HG03558 (cell line): ENCODE results near the gene HBG1.

Source experiments
- ATAC-seq: cut with Tn5 transposase; IDR thresholded peaks from one replicate; pipeline ENCODE4 v1.9.1; 2021; ENCODE audit warnings: moderate number of reproducible peaks; ENCODE audit not compliant: unreplicated experiment; ENCODE audit errors: extremely low read depth

HBG1 gene

DNA sequence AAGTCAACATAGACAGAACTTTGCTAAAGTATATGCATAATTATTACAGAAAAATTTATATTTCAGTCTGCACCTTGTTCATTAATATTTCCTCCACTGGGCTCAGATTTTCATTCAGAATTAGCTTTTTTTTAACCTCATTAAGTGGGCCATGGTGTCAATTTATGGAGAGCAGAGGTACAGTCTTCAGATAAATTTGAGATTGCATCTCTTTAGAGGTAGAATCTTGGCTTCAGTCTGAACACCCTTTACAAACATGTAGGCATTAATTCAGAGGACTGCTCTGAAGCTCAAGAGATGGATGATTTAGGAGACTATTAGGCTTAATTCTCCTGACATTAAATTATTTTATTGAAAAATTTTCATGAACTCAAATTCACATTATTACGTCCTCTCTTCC, 19.4 kb downstream of the HBG1 start:
- no peak for ATAC-seq

DNA sequence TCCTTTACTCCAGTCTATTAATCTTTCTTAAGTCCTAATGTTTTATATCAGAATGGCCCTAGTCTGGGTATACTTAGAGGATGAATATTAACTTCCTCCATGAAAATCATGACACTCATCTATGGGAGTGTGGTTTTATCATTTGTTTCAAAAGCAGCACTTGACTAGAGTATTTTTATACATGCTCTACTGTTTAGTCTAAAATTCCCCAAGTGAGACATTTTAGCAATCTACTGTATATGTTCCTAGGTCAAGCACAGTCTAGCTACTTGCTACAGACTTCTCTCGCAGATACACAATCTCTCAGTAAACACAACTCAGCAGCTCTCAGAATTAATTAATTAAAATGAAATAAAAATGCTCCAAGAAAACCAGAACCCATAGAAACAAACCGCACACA, 19.9 kb downstream of the HBG1 start:
- ATAC-seq, result no peak

DNA sequence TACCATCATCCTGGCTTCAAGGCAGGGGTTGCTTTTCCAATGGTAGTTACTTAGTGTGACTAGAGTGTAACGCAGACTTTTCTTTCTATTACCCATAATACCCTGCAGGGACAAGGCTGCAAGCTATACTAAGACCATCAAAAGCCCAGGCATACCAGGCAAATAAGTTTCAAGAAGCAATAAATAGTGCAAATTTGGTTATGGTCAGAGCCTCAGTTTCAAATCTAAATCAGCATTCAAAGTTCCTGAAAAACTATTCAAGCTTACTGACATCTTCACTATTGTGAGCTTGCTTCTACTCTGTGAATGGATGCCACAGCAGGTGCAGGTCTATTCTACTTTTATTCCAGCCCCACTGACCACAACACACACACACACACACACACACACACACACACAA, 20.3 kb downstream of the HBG1 start:
- ATAC-seq, result no peak

DNA sequence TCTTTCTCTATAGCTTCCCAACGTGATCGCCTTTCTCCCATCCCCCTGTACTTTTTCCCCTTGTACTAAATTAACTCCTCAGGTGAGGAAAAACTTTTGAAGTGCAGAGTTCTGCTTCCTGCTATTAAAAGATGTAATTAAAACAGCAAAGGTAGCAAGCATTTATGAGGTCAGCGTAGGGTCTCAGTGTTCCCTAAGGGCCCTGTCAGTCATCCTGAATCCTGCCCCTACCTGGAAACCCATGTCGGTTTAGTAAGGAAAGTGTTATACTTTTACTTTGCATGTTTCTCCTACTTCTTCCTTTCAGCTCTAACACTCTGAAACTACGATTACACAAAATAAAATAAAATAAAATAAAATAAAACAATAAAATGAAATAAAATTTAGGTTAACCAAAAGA, 21.5 kb downstream of the HBG1 start:
- no peak for ATAC-seq

DNA sequence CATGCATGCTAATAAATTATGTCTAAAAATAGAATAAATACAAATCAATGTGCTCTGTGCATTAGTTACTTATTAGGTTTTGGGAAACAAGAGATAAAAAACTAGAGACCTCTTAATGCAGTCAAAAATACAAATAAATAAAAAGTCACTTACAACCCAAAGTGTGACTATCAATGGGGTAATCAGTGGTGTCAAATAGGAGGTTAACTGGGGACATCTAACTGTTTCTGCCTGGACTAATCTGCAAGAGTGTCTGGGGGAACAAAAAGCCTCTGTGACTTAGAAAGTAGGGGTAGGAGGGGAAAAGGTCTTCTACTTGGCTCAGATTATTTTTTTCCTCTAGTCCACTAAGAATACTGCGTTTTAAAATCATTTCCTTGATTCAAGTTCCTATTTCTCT, 22.0 kb downstream of the HBG1 start:
- ATAC-seq, result no peak

DNA sequence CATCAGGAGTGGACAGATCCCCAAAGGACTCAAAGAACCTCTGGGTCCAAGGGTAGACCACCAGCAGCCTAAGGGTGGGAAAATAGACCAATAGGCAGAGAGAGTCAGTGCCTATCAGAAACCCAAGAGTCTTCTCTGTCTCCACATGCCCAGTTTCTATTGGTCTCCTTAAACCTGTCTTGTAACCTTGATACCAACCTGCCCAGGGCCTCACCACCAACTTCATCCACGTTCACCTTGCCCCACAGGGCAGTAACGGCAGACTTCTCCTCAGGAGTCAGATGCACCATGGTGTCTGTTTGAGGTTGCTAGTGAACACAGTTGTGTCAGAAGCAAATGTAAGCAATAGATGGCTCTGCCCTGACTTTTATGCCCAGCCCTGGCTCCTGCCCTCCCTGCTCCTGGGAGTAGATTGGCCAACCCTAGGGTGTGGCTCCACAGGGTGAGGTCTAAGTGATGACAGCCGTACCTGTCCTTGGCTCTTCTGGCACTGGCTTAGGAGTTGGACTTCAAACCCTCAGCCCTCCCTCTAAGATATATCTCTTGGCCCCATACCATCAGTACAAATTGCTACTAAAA, 22.8 kb downstream of the HBG1 start, which contains the start of gene HBB:
Gene HBB, minus strand, starts transcription at position 340 of the 579 bp plus-strand sequence. Its CDS starts 50 bp downstream, at position 290.
- no peak for ATAC-seq

DNA sequence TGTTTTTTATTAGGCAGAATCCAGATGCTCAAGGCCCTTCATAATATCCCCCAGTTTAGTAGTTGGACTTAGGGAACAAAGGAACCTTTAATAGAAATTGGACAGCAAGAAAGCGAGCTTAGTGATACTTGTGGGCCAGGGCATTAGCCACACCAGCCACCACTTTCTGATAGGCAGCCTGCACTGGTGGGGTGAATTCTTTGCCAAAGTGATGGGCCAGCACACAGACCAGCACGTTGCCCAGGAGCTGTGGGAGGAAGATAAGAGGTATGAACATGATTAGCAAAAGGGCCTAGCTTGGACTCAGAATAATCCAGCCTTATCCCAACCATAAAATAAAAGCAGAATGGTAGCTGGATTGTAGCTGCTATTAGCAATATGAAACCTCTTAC, 24.2 kb downstream of the HBG1 start:
- ATAC-seq, result no peak

DNA sequence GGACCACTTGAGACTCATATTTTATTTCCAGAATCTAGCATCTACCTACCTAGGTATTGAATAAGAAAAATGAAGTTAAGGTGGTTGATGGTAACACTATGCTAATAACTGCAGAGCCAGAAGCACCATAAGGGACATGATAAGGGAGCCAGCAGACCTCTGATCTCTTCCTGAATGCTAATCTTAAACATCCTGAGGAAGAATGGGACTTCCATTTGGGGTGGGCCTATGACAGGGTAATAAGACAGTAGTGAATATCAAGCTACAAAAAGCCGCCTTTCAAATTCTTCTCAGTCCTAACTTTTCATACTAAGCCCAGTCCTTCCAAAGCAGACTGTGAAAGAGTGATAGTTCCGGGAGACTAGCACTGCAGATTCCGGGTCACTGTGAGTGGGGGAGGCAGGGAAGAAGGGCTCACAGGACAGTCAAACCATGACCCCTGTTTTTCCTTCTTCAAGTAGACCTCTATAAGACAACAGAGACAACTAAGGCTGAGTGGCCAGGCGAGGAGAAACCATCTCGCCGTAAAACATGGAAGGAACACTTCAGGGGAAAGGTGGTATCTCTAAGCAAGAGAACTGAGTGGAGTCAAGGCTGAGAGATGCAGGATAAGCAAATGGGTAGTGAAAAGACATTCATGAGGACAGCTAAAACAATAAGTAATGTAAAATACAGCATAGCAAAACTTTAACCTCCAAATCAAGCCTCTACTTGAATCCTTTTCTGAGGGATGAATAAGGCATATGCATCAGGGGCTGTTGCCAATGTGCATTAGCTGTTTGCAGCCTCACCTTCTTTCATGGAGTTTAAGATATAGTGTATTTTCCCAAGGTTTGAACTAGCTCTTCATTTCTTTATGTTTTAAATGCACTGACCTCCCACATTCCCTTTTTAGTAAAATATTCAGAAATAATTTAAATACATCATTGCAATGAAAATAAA, 24.8 kb downstream of the HBG1 start:
- no peak for ATAC-seq

DNA sequence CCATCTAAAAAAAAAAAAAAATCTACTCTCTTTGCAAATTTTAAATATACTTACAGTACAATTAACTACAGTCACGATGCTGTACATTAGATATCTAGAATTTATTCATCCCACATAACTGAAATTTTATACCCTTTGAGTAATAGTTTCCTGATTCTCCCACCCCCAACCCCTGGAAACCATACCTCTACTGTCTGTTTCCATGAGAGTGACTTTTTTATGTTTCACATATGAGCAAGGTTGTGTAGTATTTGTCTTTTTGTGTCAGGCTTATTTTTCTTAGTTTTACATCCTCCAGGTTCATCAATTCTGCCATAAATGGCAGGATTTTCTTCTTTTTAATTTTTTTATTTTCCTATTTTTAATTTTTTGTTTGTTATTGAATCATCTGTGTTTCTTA, 26.0 kb downstream of the HBG1 start:
- ATAC-seq, result no peak

DNA sequence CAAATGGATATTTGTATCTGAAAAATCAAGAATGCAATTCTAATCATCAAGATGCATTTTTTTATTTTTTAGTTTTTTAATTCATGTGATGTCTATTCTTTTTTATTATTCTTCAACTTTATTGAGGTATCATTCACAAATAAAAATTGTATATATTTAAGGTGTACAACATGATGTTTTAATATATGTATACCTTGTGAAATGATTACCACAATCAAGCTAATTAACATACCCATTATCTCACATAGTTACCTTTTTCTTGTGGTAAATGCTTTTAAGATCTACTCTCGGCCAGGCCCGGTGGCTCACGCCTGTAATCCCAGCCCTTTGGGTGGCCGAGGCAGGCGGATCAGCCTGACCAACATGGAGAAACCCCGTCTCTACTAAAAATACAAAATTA, 26.5 kb downstream of the HBG1 start:
- ATAC-seq, result no peak

DNA sequence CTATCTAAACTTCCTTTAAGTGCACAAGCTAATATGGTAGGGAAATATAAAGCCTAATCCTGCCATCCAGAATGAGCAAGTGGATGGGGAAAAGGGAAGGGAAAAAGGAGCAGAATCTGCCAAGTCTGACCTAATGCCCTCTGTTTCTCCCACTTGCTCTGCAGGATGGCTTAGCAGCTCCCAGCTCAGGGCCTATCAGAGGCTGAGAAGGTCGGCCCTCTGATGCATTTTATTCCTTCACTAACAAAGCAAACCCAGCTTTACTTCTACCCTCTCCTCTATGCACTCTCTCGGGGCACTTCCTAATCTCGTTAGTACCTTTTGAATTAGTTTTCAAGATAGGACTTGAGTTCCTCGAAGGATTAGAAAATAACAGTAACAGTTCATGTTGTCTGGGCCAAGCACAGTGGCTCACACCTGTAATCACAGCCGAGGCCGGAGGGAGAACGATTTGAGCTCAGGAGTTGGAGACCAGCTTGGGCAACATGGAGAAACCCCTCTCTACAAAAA, 39.2 kb downstream of the HBG1 start:
- ATAC-seq, result no peak

DNA sequence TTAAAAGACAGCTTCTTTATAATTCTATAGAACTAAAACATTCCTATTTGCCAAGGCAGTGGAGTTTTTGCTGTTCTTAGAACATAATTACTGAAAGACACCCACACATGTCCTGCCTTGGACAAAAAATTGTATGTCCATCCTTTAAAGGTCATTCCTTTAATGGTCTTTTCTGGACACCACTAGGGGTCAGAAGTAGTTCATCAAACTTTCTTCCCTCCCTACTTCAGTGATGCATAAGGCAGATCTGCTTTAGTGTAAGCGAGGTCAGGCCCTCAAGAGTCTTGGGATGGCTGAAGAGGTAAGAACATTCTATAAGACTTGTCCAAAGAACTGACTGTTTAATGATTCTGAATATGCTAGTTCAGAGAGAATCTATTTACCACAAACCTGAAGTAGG, 44.9 kb downstream of the HBG1 start:
- no peak for ATAC-seq

DNA sequence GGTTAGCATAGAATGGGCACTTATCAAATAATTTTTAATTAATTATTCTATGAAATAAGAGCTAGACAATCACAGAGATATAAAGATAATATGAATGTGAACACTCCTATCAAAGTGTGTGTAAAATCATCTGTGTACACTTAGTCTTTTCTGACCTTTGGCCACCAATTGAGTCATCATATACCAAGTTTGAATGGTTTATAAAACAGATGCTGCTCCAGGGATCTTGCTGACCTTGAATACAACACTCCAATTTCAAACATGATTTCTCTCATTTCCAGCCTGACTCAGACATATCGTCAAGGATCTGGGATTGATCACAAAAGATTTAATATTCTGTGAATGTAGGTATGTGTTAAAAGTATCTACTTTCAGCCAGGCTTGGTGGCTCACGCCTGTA, 46.3 kb downstream of the HBG1 start:
- no peak for ATAC-seq

DNA sequence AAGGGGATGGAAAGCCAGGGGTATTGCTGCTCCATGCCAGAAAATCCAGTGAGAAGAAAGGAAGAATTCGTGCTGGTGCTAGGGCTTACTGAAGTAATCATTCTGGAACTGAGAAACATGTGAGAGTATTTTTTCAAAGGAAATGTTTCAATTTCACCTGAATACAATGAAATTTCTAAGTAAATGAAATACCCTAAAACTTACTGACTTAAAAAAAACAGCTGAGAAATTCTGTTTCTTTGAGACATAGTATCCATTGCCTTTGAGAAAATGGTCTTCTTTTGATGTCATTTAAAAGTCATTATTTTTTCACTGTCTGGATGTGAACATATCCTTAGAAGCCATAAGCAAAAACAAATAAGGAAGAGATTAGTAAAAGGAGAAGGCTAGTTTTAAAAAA, 49.1 kb downstream of the HBG1 start, which contains the start of gene OR51V1:
Gene OR51V1, minus strand, starts transcription at position 101 of the 400 bp plus-strand sequence. Its CDS starts 0 bp downstream, at position 101.
- no peak for ATAC-seq

DNA sequence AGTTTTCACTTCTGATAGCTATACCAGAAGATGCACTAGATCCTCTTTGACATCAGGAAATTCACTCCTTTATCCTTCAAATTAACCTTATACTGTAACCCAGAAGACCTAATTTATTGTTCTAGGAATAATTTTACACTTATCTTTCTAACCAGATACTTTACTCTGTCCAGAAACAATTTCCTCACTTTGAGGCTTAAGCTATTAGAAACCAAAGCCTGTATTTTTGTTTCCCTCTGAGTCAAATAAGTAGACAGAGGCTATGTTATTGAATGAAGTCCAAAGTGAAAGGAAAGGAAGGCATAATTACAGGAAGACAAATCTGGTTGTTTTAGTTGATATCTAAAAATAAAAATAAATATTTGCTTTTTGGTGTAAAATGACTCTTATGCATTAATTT, 51.4 kb downstream of the HBG1 start:
- ATAC-seq, result no peak
